ENCODE results near the gene RAB3C. TPM values are rescaled to one million over a fixed set of nuclear protein-coding genes. Genes with fewer than 3 reads are reported as not detected.

Gene RAB3C
- total RNA-seq, 6 experiments from 2014 or later: not detected

- H3K27me3 Mint-ChIP-seq (ENCODE audit: insufficient read depth): peaks cover 3% of the 10 kb centered on the region; the same call in 1 of the 2 replicates
- no peaks in the 10 kb centered on the region for H3K36me3 Mint-ChIP-seq (ENCODE audit: low read depth)
- no peaks in the 10 kb centered on the region for H3K9me3 Mint-ChIP-seq
- H3K4me1 Mint-ChIP-seq (ENCODE audit: low read depth): no peaks in the 10 kb centered on the region
- no peak for DNase-seq
- no peak overlapping the region for H3K4me3 Mint-ChIP-seq
- TF ChIP-seq, protein P1, sequence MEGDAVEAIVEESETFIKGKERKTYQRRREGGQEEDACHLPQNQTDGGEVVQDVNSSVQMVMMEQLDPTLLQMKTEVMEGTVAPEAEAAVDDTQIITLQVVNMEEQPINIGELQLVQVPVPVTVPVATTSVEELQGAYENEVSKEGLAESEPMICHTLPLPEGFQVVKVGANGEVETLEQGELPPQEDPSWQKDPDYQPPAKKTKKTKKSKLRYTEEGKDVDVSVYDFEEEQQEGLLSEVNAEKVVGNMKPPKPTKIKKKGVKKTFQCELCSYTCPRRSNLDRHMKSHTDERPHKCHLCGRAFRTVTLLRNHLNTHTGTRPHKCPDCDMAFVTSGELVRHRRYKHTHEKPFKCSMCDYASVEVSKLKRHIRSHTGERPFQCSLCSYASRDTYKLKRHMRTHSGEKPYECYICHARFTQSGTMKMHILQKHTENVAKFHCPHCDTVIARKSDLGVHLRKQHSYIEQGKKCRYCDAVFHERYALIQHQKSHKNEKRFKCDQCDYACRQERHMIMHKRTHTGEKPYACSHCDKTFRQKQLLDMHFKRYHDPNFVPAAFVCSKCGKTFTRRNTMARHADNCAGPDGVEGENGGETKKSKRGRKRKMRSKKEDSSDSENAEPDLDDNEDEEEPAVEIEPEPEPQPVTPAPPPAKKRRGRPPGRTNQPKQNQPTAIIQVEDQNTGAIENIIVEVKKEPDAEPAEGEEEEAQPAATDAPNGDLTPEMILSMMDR (IDR thresholded peaks at IDR 0.05): no peak
- no peak overlapping the region for H3K27ac Mint-ChIP-seq
Observed at GRCh38 chr5:58857609-58858008, 274.7 kb downstream of the RAB3C start.

DNA sequence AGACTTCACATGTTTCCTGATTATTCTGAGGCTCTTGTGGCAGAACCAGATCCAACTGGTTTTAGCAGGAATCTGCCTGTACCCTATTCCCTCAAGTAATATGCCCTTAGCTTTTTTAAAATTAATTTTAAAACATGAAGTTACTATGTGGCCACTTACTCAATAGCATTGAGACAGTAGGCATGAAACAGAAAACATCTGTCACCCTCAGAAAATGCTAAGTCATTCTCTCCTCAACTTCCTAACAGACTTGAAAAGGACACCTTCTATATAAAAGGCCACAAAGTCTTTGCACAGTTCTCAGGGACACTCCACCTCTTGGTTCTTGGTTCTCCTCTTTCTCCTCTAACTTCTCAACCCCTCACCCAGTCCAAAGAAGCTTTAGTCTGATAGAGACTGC lies 277.8 kb downstream of the RAB3C start:
- TF ChIP-seq, protein P1 (IDR thresholded peaks at IDR 0.05): no peak
- no peaks in the 10 kb centered on the region for H3K9me3 Mint-ChIP-seq
- no peaks in the 10 kb centered on the region for H3K4me1 Mint-ChIP-seq (ENCODE audit: low read depth)
- H3K36me3 Mint-ChIP-seq (ENCODE audit: low read depth): no peaks in the 10 kb centered on the region
- no peak overlapping the region for H3K27ac Mint-ChIP-seq
- DNase-seq: no peak
- no peak overlapping the region for H3K4me3 Mint-ChIP-seq
- peaks cover 5% of the 10 kb centered on the region; the same call in 1 of the 2 replicates for H3K27me3 Mint-ChIP-seq (ENCODE audit: insufficient read depth)

DNA sequence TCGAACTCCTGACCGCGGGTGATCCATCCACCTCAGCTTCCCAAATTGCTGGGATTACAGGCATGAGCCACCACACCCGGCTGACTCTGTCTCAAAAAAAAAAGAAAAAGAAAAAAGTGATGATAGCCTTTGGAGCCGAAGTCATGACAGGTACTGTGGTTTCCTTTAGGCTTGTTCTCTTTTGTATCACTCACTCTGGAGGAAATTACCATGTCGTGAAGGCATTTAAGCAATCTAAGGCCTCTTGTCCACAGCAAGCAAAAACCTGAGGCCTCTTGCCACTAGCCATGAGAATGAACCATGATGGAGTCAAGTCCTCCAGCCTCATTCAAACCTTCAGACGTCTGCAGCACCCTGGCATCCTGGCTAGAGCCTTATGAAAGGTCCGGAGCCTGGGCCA lies 286.1 kb downstream of the RAB3C start:
- H3K27me3 Mint-ChIP-seq (ENCODE audit: insufficient read depth): peaks cover 2% of the 10 kb centered on the region; the same call in 1 of the 2 replicates

GRCh38 chr5:58871648-58872242 lies 288.9 kb downstream of the RAB3C start:
- Mint-ChIP-seq H3K36me3 (ENCODE audit: low read depth) (no peaks in the 10 kb centered on the region), H3K27ac (no peak overlapping the region), H3K4me3 (no peak overlapping the region), H3K4me1 (ENCODE audit: low read depth) (no peaks in the 10 kb centered on the region), H3K9me3 (no peaks in the 10 kb centered on the region), H3K27me3 (ENCODE audit: insufficient read depth) (no peaks in the 10 kb centered on the region; the same call in 1 of the 2 replicates)
- DNase-seq: peak; percentile 25
- TF ChIP-seq, protein P1 (IDR thresholded peaks at IDR 0.05): peak; percentile 87

More for the DNA sequence above, 286.1 kb downstream of the RAB3C start:
- no peak for DNase-seq
- TF ChIP-seq, protein P1 (IDR thresholded peaks at IDR 0.05): no peak
- no peak overlapping the region for H3K4me3 Mint-ChIP-seq
- no peaks in the 10 kb centered on the region for H3K4me1 Mint-ChIP-seq (ENCODE audit: low read depth)
- no peak overlapping the region for H3K27ac Mint-ChIP-seq
- no peaks in the 10 kb centered on the region for H3K36me3 Mint-ChIP-seq (ENCODE audit: low read depth)
- no peaks in the 10 kb centered on the region for H3K9me3 Mint-ChIP-seq

- Mint-ChIP-seq H3K4me1 (ENCODE audit: low read depth) (no peaks in the 10 kb centered on the region), H3K36me3 (ENCODE audit: low read depth) (no peaks in the 10 kb centered on the region), H3K4me3 (no peak overlapping the region), H3K27ac (no peak overlapping the region), H3K9me3 (no peaks in the 10 kb centered on the region), H3K27me3 (ENCODE audit: insufficient read depth) (peaks cover 3% of the 10 kb centered on the region; the same call in 1 of the 2 replicates)
- DNase-seq: no peak
- TF ChIP-seq, protein P1 (IDR thresholded peaks at IDR 0.05): no peak
Observed at GRCh38 chr5:58872670-58873273, 289.9 kb downstream of the RAB3C start.

All from HFFc6 (cell line).